HG03064 (cell line): Measurements from ENCODE around the gene FNDC3B.
"Not testable (repeated sequence)": the region's sequence is repeated elsewhere in the genome, so short reads cannot be mapped to it uniquely, and the experiment has no call there.

Experiments
- ATAC-seq: cut with Tn5 transposase; IDR thresholded peaks from one replicate; pipeline ENCODE4 v1.9.1; 2021; ENCODE audit warnings: low read depth; ENCODE audit not compliant: unreplicated experiment

FNDC3B gene

DNA sequence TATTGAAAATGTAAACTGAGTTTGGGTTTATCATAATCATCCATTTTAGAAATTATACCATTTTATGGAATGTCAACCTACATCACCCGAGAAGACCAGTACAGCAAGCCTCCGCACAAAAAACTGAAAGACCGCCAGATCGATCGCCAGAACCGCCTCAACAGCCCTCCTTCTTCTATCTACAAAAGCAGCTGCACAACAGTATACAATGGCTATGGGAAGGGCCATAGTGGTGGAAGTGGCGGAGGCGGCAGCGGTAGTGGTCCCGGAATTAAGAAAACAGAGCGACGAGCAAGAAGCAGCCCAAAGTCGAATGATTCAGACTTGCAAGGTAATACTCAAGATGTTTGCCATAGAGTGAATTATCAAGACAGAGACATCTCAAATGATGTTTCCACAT lies 211.8 kb downstream of the FNDC3B start:
- no peak for ATAC-seq

DNA sequence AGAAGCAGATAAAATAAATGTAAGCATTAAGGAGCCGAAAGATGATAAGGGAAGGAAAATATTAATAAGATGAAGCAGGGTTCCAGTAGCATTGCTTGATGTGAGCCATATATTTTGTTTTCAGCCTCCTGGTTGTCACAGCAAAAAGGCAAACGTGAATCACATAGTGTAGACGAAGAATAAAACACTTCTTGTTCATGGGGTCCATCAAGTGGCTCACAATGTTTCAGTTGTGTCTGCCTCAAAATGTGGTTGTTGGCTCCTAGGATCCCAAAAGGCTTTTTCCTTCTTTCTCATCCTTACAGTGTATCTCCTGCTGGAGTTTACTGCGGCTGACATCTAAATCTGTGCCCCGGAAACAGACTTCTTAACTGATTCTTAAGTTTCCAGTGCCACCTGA lies 213.8 kb downstream of the FNDC3B start:
- ATAC-seq: no peak

DNA sequence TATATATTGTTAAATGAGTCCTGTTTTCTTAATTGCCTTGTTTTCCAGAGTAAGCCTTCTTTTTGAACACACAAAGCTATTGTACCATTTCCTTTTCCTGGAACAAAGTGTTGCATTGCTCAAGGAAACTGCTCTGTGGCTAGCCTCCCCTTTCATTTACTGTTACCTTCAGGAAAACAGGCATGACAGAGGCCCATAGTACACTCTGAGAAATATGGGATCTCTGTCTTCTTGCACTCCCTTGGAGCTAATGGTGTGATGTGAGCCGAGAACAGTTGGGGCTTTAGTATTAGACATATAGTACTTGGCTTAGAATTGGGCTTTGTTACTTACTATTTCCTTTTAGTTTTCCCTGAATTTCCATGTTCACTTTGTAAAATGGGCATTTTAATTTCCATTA lies 215.2 kb downstream of the FNDC3B start:
- ATAC-seq: no peak

DNA sequence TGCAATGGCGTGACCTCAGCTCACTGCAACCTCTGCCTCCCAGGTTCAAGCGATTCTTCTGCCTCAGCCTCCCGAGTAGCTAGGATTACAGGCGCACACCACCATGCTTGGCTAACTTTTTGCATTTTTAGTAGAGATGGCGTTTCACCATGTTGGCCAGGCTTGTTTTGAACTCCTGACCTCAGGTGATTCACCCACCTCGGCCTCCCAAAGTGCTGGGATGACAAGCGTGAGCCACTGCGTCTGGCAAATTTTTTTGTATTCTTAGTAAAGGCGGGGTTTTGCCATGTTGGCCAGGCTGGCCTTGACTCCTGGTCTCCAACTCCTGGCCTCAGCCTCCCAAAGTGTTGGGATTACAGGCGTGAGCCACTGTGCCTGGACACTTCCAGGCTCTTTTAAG lies 215.9 kb downstream of the FNDC3B start:
- ATAC-seq: not testable (repeated sequence)

DNA sequence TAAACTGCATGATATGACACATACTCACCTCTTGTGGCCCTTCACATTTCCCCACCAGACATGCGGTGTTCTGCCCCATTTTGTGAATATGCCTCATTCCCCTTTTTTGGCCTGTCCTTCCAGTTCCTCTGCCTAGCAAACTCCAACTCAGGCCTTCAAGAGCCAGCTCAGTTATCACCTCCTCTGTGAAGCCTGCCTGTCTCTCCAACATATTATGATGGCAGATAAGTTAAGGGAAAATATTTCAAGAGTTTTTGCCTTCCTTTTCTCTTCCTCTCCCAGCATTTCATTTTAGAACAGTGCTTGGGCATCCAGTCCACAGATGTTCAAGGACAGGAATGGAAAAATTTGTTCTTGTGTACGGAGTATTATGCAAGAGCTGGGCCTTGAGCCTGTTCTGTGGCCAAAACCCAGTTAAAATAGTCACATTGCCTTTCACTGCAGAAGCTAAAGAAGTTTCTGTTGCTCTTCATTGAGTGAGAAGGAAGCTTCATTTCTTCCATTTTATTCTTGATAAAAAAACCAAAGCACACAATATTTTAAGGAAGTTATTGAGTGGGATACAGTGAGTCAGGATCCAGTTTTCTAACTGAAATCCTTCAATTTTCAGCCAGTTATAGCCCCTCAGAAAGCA lies 216.8 kb downstream of the FNDC3B start:
- ATAC-seq: no peak

DNA sequence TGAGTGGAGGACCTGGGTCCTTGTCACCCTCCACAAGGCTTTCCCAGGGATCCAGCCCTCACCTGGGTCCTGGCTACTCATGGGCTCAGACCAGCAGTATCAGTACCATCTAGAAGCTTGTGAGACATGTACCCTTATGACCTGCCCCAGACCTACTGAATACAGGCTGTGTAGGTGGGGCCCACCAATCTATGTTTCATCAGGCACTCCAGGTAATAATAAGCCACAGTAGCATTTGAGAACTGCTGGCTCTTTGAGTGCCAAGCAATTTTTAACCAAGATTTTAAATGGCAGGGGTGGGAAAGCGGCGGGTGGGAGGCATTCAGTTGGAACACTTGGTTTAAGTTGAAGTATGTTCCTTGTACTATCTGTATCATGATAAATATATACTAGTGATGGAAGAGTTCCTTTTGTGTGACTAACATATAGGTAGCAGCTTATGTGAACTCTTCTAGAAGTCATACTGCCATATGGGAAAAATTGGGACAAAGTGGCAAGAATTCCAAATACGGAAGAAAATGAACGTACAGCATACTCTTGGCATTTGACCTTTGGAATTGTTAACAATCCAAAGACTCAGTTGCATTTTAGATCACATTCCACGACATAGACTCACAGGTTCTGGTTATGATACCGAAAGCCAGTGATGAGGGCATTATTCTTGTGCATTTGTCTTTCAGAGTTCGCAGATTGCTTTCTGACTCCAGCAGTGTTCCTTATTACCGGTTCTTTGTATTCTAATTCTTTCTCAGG lies 218.4 kb downstream of the FNDC3B start:
- ATAC-seq: no peak

DNA sequence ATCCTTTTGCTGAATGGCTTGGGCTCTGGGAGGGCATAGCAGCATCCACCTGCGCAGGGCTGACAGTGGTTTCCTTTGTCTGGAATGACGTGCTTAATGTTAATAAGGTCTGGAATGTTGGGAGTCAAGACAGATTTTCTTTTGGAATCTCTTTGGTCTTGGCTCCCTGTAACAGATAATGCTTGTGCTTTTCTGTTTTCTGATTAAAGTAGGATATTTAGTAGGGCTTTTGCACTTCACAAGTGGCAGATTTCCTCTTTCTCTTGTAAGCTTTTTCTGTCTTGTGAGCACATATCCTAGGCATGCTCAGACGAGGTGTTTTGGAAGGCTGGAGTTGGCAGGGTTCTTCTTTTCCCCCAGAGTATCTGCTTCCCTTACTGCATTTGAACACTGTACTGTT lies 219.2 kb downstream of the FNDC3B start:
- no peak for ATAC-seq

DNA sequence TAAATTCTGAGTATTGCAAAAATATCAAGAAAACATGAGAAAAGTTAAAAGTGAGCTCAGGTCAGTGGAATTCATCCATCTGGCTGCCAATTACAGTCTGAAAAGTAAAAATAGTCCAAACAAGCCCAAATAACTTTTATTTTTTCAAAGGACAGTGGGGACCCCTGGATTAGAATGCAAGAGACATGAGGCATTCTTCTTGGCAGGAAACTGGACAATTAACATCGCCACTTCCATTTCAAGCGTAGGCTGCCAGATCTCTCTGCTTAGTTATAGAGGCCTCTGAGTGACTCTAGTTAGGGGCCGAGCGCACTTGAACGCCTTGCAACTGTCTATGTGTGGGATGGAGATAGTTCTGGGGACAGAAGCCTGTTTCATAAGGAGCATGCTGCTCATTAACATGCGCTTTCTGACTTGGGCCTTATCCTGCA lies 219.7 kb downstream of the FNDC3B start:
- ATAC-seq: no peak

DNA sequence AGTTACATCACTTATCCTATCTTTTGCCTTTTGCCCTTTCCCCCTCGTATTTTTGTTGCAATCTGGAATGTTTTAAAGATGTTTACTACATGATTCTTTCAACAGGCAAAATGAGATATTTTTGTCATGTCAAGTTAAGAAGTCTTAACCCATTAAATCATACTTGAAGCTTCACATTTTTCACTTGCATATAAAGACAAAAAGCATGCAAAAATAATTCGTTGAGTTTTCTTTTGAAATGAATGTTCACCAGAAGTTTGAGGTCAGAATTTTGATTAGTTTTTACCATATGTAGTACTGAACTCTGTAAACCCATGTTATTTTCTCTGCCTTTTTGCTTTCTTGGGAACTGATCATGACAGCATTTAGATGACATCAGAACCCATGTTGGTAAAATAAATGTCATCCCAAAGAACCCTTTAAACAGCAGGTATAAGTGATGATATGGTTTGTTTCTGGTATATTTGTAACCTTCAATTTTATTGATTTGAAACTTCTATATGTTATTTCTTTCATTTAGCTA lies 220.4 kb downstream of the FNDC3B start:
- ATAC-seq: no peak

DNA sequence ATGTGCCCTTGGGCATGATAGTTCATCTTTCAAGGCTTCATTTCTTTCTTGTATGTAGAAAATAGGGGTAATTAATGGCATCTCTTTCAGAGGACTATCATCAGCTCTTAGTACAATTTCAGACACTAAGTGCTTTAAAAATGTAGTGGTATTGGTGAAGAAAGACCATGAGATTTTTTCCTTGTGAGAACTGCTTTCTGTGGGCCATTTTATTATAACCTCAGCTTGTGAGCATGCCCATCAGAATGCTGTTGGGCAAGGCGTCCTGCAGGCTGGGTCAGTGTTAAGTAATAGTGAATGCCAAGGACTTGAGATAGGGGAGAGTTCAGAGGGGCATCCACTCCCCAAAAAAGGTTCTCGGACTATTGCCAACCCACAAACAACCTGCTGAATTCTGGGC lies 221.0 kb downstream of the FNDC3B start:
- no peak for ATAC-seq

DNA sequence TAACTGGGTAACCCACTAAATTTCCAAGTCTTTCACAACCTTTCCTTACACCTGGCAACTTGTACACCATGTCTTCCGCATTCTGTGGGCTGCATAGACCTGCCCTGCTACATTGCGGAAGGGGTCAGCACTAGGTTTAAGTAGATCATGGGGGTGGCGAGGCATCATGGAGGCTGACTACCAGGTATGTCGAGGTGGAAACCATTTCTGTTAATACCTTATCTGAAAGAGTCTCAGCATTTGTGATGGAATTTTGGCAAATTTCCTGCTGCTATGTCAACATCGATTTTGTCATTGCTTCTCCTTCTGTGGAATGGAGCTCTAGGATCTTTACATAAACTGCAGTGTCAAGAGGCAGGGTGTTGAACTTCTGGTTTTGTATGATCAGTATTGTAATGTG lies 221.7 kb downstream of the FNDC3B start:
- ATAC-seq: no peak

DNA sequence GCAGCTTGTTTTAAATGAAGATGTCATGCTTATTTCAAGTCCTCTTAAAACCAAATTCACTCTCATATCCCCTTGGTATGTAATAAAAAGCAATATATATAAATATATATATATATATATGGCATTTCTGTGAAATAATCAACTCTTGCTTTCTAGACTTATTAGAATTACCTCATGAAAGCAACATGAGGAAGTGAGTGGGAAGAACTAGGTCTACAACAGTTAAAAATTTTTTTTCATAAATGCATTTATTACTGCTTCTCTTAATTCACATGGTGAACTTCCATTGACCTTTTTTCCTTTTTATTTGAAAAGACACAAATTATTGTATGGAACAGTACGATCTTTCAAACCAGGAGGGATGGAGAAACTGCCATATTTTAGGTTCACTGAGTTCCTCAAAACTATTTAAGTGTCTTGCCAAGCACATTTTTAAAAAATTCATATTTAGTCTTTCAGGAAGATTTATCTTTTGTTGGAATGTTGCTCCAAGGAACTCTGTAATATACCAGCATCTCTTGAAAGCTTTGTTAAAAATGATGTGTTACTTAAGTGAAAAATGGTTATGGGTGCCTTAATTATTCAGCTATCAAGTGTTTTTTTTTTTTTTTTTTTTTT lies 223.7 kb downstream of the FNDC3B start:
- no peak for ATAC-seq

DNA sequence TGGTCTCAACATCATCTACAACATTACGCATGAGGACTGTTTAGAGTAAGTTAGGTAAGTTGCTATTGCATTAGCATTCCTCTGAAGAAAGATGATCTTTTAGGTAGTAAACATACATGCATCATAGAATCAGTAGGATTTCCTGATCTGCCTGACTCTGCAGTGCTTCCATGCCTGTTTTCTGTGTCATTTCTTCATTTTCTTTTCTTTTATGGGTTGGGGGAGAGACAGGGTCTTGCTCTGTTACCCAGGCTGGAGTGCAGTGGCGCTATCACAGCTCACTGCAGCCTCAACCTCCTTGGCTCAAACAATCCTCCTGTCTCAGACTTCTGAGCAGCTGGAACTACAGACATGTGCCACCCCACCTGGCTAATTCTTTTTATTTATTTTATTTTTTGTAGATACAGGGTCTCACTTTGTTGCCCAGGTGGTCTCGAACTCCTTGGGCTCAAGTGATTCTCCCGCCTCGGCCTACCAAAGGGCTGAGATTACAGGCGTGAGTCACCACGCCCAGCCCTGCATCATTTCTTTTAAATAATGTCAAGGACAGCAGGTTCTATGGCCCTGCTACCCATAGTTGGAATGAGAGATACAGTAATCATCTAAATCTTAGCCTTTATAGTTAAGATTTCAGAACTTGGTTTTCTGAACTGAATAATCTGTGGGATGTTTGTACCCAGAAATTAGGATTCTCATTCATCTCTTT lies 224.6 kb downstream of the FNDC3B start:
- no peak for ATAC-seq

DNA sequence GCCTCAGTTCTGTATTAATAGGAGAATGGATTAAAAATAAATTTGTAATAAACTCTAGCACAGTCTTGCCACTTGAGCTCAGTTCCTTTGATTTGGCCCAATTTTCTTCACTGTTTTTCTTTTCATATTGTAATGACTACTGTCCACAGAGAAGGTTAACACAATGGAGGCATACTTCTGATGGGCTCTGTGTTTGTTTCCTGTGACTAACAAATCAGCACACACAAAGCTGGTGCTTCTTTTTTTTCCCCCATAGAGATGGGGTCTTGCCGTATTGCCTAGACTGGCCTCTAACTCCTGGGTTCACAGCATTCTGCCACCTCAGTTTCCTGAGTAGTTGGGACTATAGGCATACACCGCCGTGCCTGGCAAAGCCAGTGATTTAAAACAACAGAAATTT lies 226.7 kb downstream of the FNDC3B start:
- no peak for ATAC-seq

DNA sequence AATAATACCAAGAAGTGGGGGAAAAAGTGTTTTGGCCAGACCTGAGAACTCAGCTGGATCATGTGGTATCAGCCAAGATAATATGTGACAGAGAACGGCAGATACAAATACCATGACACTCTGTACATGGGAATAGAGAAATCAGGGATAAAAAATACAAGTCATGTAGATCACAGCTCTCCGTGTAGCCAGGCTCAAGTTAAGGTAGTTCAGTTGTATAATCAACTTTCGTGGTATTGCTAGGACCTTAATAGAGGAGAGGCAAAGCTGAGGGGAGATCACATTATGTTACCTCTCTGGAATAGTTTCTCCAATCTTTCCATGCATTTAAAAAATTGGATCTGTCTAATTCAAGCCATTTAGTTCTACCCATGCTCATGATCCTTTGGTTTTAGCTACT lies 229.0 kb downstream of the FNDC3B start:
- no peak for ATAC-seq

DNA sequence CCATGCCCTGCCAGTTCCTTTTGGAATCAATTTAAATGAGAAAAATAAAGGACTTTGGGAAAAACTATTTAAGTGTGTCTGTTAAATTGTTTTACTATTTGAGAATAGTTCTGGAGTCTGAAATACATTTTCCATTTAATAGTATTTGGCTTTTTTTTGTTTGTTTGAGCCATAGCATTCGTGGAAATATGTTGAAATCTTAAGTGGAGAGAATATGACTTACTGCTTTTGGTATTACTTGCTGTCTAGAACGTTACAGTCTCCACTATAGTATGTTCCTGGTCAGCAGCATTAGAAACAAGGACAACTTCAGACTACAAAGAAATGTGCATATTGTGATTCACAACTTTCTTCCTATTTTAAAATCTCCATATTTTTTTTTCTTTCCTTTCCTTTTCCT lies 229.5 kb downstream of the FNDC3B start:
- no peak for ATAC-seq

DNA sequence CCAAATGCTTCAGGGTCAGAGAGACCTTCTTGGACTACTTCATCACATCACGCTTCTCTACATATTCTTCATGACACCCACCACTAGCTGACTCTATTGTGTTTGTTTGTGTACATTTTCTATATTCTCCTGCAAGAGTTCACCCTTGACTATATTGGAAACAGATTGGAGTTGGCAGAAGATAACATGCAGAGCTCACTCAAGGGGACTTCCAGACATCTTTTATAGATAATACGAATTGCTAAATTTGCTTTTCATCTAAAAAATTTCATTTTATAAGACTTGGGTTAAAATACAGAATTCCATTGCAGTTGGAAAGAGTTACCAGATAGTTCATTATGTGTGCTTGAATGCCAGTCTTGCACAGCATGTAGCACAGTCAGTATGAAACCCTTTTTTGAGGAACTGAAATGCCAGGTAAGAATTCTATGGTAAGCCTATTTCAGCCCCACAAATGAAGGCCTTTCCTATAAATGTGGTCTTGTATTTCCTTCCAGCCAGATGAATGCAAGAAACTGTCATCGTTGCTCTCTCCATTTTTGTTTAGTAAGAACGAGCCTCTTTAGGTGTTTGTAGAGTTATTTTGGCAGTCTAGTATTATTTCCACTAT lies 231.3 kb downstream of the FNDC3B start:
- peak; percentile 99 for ATAC-seq

DNA sequence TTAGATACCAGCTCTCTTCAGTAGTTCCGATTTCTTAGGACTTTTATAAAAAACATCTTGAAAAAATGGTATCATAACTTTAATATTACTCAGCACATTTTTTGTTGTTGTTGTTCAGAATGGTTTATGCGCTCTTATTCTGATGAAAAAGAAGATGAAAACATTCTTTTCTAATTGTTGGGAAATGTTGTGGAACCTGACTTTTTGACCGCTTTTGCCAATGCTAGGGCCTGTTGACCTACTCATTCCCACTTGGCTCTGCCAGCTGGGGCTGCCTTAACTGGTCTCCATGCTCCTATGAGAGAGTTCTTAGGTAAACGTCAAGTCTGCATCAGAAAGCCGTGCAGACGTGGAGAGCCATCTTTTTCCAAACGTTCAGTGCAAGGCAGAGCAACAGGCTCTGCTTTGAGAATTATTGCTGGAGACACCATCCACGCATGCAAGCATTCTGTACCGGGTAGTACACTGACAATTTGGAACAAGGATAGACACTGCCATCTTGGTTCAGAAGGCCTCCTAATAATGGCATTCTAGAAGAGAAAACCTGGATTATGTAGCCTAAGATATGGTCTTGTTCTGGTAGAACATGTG lies 232.1 kb downstream of the FNDC3B start:
- no peak for ATAC-seq

DNA sequence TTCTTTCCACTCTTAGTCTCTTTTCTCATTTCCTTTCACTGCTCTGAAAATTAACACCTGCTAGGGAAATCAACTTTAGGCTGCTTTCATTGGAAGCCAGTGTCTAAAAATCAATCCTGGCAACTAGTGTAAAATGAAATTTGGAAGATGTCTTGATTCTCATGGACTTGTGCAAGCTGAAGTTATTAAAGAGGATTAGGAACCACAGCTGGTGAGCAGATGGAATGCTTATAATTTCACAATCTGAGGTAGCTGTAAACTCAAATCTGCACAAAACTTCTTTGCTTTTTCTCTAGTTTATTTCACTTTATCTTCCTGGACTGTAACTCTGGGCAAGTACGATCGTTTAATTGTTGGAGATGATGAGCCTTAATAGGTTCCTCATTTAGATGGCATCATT lies 233.3 kb downstream of the FNDC3B start:
- no peak for ATAC-seq

DNA sequence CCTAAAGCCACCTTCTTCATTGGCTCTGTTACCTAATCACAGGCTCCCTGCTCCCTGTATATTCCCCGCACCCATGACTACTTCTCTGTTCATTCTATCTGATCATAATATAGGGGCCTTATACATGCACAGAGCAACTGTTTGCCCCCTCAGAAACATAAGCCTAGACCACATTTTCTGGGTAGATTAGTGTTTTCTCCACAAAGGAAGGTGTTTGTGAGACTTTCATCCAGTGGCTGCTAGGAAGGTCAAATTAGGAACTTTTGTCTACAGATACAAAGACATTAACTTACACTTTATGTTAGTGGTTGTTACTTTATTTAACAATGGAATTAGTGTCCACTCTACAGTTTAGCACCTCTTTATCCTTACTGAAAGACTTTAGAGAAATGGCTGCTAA lies 234.0 kb downstream of the FNDC3B start:
- ATAC-seq: no peak
